GM23338 (cell line): ENCODE data around the gene HOXD9. TPM values are rescaled to one million over a fixed set of nuclear protein-coding genes. Genes with fewer than 3 reads are reported as not detected.

ENCODE experiments used
- ATAC-seq: fragments of 200-7000 bp; cut with Tn5 transposase; 3 replicates; pipeline ENCODE4 v1.9.1; 2020
- DNase-seq: peaks from one replicate; pipeline ENCODE4 v3.0.0-alpha.2; 2015; ENCODE audit warnings: low spot score
- H2AFZ ChIP-seq: fragments of 200-600 bp; sonication (generic); 2 replicates; pipeline ENCODE4 v1.8.0; 2016; ENCODE audit warnings: antibody characterized with exemption, mild to moderate bottlenecking, moderate library complexity
- H3F3A ChIP-seq: fragments of 200-600 bp; sonication (generic); replicated peaks from 2 replicates; pipeline ENCODE4 v1.8.0; 2017; ENCODE audit warnings: antibody characterized with exemption, mixed run types, low read depth
- H3K27ac ChIP-seq: fragments of 200-600 bp; sonication (generic); 2 replicates; pipeline ENCODE4 v1.6.1; 2016; ENCODE audit warnings: low read depth
- H3K27me3 ChIP-seq: fragments of 200-600 bp; sonication (generic); 2 replicates; pipeline ENCODE4 v1.8.0; 2016; ENCODE audit warnings: mild to moderate bottlenecking, mixed run types, moderate library complexity; ENCODE audit not compliant: insufficient read depth
- H3K36me3 ChIP-seq: fragments of 200-600 bp; sonication (generic); 2 replicates; pipeline ENCODE4 v1.8.0; 2016; ENCODE audit warnings: mild to moderate bottlenecking; ENCODE audit not compliant: insufficient read depth
- H3K4me1 ChIP-seq: fragments of 200-600 bp; sonication (generic); 2 replicates; pipeline ENCODE4 v1.8.0; 2016; ENCODE audit warnings: mild to moderate bottlenecking, moderate library complexity; ENCODE audit not compliant: insufficient read depth
- H3K4me2 ChIP-seq: fragments of 200-600 bp; sonication (generic); 2 replicates; pipeline ENCODE4 v1.7.1; 2017; ENCODE audit warnings: mixed run types
- H3K4me3 ChIP-seq: fragments of 200-600 bp; sonication (generic); 2 replicates; pipeline ENCODE4 v1.6.1; 2016; ENCODE audit warnings: mixed run types
- H3K79me2 ChIP-seq: fragments of 200-600 bp; sonication (generic); replicated peaks from 2 replicates; pipeline ENCODE4 v1.8.0; 2017; ENCODE audit warnings: mild to moderate bottlenecking; ENCODE audit not compliant: insufficient read depth
- H3K9me2 ChIP-seq: fragments of 200-600 bp; sonication (generic); 2 replicates; pipeline ENCODE4 v1.8.0; 2017; ENCODE audit not compliant: insufficient read depth
- H4K20me1 ChIP-seq: fragments of 200-600 bp; sonication (generic); replicated peaks from 2 replicates; pipeline ENCODE4 v1.8.0; 2017; ENCODE audit warnings: mild to moderate bottlenecking; ENCODE audit not compliant: insufficient read depth
- H3K27ac Mint-ChIP-seq: 2 replicates; pipeline ENCODE4 v1.8.0; 2020; ENCODE audit warnings: inconsistent platforms, mild to moderate bottlenecking, moderate library complexity, mixed read lengths
- H3K27me3 Mint-ChIP-seq: 3 replicates; pipeline ENCODE4 v1.8.0; 2022; ENCODE audit warnings: low read depth, mild to moderate bottlenecking, moderate library complexity, mixed read lengths, inconsistent platforms; ENCODE audit not compliant: insufficient read depth, poor library complexity
- H3K36me3 Mint-ChIP-seq: 3 replicates; pipeline ENCODE4 v1.8.0; 2021; ENCODE audit warnings: low read depth, mild to moderate bottlenecking, inconsistent platforms, moderate library complexity, mixed read lengths
- H3K4me1 Mint-ChIP-seq: 3 replicates; pipeline ENCODE4 v1.8.0; 2020; ENCODE audit warnings: mild to moderate bottlenecking, inconsistent platforms, mixed read lengths
- H3K4me3 Mint-ChIP-seq: 3 replicates; pipeline ENCODE4 v1.8.0; 2021; ENCODE audit warnings: moderate library complexity, mild to moderate bottlenecking, inconsistent platforms, mixed read lengths
- H3K9me3 Mint-ChIP-seq: 3 replicates; pipeline ENCODE4 v1.8.0; 2020; ENCODE audit warnings: moderate library complexity, mild to moderate bottlenecking, inconsistent platforms, mixed read lengths
- CTCF ChIP-seq, 2 experiments: fragments of 200-600 bp in 1 of 2; sonication (generic) in 1 of 2; conservative IDR thresholded peaks; 2 replicates each; pipeline versions ENCODE4 v1.5.1 to v1.6.1; 2016 to 2017; ENCODE audit warnings: antibody characterized with exemption in 2 of 2, low read depth in 2 of 2, mild to moderate bottlenecking in 2 of 2, moderate library complexity in 1 of 2
- EZH2 ChIP-seq: fragments of 200-600 bp; sonication (generic); IDR thresholded peaks from one replicate; pipeline ENCODE4 v1.8.0; 2017; ENCODE audit warnings: antibody characterized with exemption, mild to moderate bottlenecking, low read depth; ENCODE audit not compliant: unreplicated experiment
- JUNB ChIP-seq: IDR thresholded peaks from one replicate; pipeline ENCODE4 v1.6.1; 2016; ENCODE audit warnings: antibody characterized with exemption; ENCODE audit not compliant: unreplicated experiment
- polyA plus RNA-seq: library from polyadenylated mRNA; unstranded; fragments of >200 nt; fragmentation: Nextera tagmentation; extraction: Ambion mirVana; gene quantifications from 2 replicates; pipeline ENCODE4 v1.2.1, GENCODE V29; 2016
- total RNA-seq: library from RNA; depleted of rRNA; stranded (reverse); fragments of >200 nt; shearing (Covaris generic); gene quantifications from 2 replicates; pipeline ENCODE4 v1.2.3, GENCODE V29; 2014
- TF ChIP-seq, protein P1 (sequence below): IDR thresholded peaks from one replicate; pipeline ENCODE4 v1.6.1; 2018; ENCODE audit warnings: antibody characterized with exemption; ENCODE audit not compliant: unreplicated experiment

The HOXD9 gene
- total and polyA plus RNA-seq, 2 experiments from 2014 or later: not detected

GRCh38 chr2:176115883-176116813, 6.4 kb upstream of the HOXD9 start, which contains the start of gene HOXD10 (continued):
- TF ChIP-seq, protein P1, sequence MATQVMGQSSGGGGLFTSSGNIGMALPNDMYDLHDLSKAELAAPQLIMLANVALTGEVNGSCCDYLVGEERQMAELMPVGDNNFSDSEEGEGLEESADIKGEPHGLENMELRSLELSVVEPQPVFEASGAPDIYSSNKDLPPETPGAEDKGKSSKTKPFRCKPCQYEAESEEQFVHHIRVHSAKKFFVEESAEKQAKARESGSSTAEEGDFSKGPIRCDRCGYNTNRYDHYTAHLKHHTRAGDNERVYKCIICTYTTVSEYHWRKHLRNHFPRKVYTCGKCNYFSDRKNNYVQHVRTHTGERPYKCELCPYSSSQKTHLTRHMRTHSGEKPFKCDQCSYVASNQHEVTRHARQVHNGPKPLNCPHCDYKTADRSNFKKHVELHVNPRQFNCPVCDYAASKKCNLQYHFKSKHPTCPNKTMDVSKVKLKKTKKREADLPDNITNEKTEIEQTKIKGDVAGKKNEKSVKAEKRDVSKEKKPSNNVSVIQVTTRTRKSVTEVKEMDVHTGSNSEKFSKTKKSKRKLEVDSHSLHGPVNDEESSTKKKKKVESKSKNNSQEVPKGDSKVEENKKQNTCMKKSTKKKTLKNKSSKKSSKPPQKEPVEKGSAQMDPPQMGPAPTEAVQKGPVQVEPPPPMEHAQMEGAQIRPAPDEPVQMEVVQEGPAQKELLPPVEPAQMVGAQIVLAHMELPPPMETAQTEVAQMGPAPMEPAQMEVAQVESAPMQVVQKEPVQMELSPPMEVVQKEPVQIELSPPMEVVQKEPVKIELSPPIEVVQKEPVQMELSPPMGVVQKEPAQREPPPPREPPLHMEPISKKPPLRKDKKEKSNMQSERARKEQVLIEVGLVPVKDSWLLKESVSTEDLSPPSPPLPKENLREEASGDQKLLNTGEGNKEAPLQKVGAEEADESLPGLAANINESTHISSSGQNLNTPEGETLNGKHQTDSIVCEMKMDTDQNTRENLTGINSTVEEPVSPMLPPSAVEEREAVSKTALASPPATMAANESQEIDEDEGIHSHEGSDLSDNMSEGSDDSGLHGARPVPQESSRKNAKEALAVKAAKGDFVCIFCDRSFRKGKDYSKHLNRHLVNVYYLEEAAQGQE: no peak
- peak; percentile 41 to 66 for TF ChIP-seq CTCF (conservative IDR thresholded peaks at IDR 0.05; ENCODE audit: low read depth in 2 of 2)

DNA sequence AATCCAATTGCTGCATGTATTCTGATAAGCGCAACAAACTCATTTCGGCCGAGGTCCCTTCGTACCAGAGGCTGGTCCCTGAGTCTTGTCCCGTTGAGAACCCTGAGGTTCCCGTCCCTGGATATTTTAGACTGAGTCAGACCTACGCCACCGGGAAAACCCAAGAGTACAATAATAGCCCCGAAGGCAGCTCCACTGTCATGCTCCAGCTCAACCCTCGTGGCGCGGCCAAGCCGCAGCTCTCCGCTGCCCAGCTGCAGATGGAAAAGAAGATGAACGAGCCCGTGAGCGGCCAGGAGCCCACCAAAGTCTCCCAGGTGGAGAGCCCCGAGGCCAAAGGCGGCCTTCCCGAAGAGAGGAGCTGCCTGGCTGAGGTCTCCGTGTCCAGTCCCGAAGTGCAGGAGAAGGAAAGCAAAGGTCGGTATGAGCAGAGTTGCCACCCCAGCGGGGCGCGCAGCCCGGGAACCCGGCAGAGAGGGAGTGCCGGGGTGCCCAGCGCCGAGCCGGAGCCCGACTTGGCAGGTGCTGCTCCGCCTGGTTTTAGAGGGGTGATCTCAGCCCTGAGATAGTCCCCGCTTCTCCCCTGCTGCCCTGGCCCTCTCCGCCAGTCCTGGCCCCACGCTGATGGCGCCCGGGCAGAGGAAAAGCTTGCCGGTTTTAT, 5.2 kb upstream of the HOXD9 start:
- no peaks in the 10 kb centered on the region for H3K36me3 ChIP-seq
- peaks cover 44% of the 10 kb centered on the region for H3K4me1 ChIP-seq
- peaks cover 100% of the 10 kb centered on the region for H3K27me3 Mint-ChIP-seq
- no peak overlapping the region for H3K4me2 ChIP-seq
- H3K36me3 Mint-ChIP-seq: peaks cover 8% of the 10 kb centered on the region; the same call in 2 of the 3 replicates
- H3K9me2 ChIP-seq: no peaks in the 10 kb centered on the region
- H3K27ac Mint-ChIP-seq: no peak overlapping the region
- peaks cover 27% of the 10 kb centered on the region for H4K20me1 ChIP-seq
- no peak overlapping the region for H2AFZ ChIP-seq
- TF ChIP-seq JUNB (no peak), EZH2 (peak; percentile 42)
- TF ChIP-seq, protein P1: no peak
- H3K27ac ChIP-seq: no peak overlapping the region
- H3K4me3 ChIP-seq: no peak overlapping the region
- peaks cover 14% of the 10 kb centered on the region for H3K9me3 Mint-ChIP-seq
- DNase-seq (no peak), ATAC-seq (no peak)
- no peak overlapping the region; the same call in 2 of the 3 replicates for H3K4me3 Mint-ChIP-seq
- H3K27me3 ChIP-seq: peaks cover 100% of the 10 kb centered on the region
- H3K79me2 ChIP-seq: no peaks in the 10 kb centered on the region
- peaks cover 13% of the 10 kb centered on the region for H3K4me1 Mint-ChIP-seq
- H3F3A ChIP-seq: peaks cover 52% of the 10 kb centered on the region
